Fibroblast of skin of abdomen (primary cell): ENCODE data around the gene FERMT1.
"Not testable (repeated sequence)": the region's sequence is repeated elsewhere in the genome, so short reads cannot be mapped to it uniquely, and the experiment has no call there.

Experiments
- DNase-seq: peaks from one replicate; pipeline ENCODE4 v3.0.0-alpha.2; 2013

FERMT1 gene

DNA sequence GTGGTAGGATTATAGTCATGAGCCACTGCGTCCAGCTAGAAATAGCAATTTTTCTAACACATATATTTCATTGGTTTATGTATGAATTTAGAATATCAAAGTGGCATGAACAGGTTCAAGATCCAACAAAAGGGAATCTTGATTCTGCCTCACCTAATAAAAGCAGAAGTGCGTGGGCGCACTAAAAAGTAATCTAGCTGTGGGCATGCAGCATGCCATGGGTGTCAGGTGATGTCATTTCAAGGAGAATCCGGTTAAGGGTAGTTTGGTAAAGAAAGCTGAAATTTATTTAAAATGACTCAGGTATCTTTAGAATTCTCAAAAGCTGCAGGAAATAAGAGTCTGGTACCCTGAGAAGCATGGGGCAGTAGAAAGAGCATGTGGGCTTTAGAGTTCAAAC, 86.6 kb downstream of the FERMT1 start:
- DNase-seq, result no peak

DNA sequence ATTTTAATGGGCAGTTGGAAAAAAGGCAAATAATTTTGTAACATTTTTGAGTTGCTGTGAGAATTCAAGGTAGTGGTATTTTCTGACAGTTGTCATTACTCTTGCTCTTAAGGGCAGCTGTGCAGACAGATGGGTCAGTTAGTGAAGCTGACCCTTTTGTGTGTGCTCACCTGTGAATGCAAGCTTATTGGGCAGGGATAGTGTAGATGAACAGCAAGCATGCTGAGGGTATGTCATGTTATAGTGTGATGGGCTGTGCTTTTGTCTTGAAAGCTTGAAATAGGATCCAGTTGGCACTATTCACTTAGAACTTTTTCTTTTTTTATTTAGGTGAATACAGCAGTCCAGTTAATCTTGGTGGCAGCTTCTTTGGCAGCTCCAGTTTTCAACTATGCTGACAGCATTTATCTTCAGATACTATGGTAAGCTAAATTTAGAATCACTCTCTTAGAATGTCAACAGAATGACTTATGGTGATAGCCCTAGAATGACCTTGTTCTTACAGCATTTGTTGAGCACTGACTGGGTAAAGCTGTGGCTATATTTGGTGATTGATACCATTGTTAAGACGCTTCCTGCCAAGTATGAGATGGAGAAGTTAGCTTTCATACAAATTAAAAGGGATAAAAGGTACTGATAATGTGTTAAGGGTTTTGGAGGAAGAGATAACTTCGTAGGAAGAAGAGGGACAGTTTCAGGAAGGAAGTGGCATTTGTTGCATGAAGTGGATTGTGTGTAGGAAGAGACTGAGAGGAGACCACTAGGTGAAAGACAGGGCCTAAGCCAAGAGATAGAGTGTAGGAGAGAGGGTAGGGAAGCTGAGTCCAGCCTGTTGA, 88.5 kb downstream of the FERMT1 start:
- peak; percentile 21 for DNase-seq

DNA sequence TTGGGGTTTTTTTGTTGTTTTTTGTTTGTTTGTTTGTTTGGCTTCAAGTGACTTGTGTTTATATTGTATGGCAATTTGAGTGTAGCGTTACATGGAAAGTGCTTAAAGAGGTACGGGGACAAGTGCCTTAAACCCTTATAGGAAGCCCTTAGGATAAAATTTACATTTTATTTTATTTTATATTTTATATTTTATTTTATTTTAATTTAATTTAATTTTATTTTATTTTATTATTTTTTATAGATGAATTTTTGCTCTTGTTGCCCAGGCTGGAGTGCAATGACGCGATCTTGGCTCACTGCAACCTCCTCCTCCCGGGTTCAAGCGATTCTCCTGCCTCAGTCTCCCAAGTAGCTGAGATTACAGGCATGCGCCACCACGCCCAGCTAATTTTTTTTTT, 89.9 kb downstream of the FERMT1 start:
- not testable (repeated sequence) for DNase-seq

DNA sequence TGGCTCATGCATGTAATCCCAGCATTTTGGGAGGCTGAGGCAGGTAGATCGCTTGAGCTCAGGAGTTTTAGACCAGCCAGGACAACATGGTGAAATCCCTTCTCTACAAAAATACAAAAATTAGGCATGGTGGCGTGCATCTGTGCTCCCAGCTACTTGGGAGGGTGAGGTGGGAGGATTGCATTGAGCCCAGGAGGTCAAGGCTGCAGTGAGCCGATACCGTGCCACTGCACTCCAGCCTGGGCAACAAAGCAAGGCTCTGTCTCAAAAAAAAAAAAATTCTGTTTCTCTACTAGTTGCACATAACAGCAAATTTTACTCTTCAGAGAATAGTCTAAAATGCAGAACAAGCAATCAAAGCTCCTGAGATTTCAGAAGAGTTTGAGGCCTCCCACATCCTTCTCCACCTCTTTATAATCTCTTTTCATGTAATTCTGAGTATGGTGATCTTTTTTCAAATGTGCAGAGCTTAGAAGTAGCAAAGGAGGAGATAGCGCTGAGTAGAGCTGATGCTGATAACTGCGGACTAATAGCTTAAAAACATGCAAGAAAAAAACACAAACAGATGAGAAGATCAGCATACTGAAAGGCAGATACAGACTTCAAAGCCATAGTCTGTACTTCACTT, 92.3 kb downstream of the FERMT1 start:
- DNase-seq, result no peak

DNA sequence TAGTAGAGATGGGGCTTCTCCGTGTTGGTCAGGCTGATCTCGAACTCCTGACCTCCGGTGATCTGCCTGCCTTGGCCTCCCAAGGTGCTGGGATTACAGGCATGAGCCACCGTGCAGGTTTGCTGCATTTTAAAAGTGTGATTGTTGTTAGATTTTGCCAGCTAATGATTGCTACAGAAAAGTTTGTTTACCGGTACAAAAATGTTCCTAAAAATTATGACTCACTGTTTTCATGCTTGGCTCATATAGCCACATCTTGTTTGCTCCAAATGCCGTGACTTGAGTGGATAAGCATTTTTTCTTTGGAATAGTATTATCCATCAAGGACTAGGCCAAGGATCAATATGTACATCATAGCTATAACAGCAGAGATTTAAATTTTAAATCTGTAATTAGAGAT, 93.3 kb downstream of the FERMT1 start:
- DNase-seq, result no peak

DNA sequence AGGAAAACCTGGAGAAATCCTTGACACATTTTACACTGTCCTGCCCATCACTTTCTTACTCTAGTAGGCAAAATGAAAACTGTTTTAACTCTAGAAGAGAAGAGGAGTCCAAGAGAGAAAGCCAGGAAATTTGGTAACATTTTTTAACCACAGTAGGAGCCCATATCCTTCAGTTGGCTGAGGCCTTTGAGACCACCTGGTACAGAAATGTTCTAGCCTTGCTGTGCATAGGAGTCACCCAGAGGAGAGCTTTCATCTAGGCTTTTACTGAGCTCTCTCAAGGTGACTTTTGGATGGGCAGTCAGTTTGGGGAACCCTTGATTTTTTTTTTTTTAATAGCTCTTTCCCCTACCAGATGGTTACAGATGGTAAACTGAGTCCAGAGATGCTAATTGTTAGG, 94.0 kb downstream of the FERMT1 start:
- DNase-seq, result no peak

DNA sequence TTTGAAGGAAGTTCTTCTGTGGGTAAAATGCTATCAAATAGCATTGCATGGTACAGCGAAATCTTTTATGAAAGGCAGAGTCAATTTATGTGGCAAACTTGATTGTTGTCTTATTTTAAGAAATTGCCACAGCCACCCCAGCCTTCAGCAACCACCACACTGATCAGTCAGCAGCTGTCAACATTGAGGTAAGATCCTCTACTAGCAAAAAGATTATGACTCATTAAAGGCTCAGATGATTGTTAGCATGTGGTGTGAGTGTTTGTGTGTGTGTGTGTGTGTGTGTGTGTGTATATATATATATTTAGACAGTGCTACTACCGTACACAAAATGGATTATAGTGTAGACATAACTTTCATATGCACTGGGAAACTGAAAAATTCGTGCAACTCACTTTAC, 96.8 kb downstream of the FERMT1 start:
- peak; percentile 40 for DNase-seq
